C4-2B (cell line): ENCODE data around the gene BCL7A.

Source experiments
- CTCF ChIP-seq: fragments of 450-650 bp; conservative IDR thresholded peaks from 2 replicates; pipeline ENCODE4 v1.5.1; 2017; ENCODE audit warnings: mild to moderate bottlenecking
- ZFX ChIP-seq: fragments of 450-650 bp; IDR thresholded peaks from 2 replicates; pipeline ENCODE4 v1.6.1; 2017

- no peak for TF ChIP-seq CTCF
- no peak for TF ChIP-seq ZFX
These were observed 6.9 kb upstream of the BCL7A start for GRCh38 chr12:122014781-122015180.
